ENCODE data around the gene SMPDL3B.

- TF ChIP-seq POLR2A (IDR thresholded peaks at IDR 0.05; ENCODE audit: low read depth, low read length) (no peak), POLR2AphosphoS5 (IDR thresholded peaks at IDR 0.05; ENCODE audit: low read depth, low read length) (no peak)
Measured at GRCh38 chr1:27993241-27993640, 58.4 kb downstream of the SMPDL3B start.

All from GM12891 (cell line).